Measurements from ENCODE around the gene AVPR1B. TPM values are rescaled to one million over a fixed set of nuclear protein-coding genes. Genes with fewer than 3 reads are reported as not detected.

Gene AVPR1B
- total RNA-seq, 1 experiment from 2014 or later: not detected

DNA sequence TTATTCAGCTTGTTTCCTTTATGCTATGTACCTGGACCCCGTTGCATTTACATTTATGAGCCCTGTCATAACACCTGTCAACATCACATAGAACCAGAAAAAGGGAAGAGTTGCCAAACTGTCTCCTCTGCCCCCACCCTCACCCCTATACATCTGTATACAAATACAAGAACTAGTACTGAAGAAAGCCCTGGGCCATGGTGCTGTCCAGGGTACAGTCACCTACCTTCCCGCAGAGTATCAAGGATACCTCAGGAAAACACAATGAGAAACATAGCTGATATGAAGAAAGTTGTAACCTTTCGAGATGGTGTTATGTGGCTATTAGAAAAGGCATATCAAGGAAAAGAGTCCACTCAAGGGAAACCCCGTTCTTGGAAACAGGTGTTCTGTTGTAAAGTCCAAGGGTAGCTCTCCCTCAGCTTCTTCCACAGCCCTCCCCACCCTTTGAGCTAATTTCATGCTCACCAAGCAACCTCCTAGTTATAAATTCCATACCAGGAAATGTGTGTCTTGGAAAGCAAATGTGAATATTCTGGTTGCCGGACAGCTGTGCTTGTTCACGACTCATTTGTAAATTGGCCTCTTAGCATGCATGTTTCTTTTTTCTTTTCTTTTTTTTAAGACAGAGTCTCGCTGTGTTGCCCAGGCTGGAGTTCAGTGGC lies 16.7 kb upstream of the AVPR1B start:
- Mint-ChIP-seq H3K9me3 (no peaks in the 10 kb centered on the region), H3K27me3 (ENCODE audit: low read depth) (peaks cover 3% of the 10 kb centered on the region), H3K4me1 (peaks cover 3 to 6% of the 10 kb centered on the region in 2 experiments), H3K36me3 (ENCODE audit: insufficient read depth in 1 of 3, low read depth in 3 of 3) (no peaks in the 10 kb centered on the region), H3K4me3 (no peak overlapping the region), H3K27ac (no peak overlapping the region)
- TF ChIP-seq, protein P1, sequence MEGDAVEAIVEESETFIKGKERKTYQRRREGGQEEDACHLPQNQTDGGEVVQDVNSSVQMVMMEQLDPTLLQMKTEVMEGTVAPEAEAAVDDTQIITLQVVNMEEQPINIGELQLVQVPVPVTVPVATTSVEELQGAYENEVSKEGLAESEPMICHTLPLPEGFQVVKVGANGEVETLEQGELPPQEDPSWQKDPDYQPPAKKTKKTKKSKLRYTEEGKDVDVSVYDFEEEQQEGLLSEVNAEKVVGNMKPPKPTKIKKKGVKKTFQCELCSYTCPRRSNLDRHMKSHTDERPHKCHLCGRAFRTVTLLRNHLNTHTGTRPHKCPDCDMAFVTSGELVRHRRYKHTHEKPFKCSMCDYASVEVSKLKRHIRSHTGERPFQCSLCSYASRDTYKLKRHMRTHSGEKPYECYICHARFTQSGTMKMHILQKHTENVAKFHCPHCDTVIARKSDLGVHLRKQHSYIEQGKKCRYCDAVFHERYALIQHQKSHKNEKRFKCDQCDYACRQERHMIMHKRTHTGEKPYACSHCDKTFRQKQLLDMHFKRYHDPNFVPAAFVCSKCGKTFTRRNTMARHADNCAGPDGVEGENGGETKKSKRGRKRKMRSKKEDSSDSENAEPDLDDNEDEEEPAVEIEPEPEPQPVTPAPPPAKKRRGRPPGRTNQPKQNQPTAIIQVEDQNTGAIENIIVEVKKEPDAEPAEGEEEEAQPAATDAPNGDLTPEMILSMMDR (conservative IDR thresholded peaks at IDR 0.05): no peak
- H2BK12ac ChIP-seq (ENCODE audit: insufficient read length, low read depth, low read length): no peak overlapping the region
- no peaks in the 10 kb centered on the region for H3K4me1 ChIP-seq (ENCODE audit: insufficient read depth, low read length)
- no peak overlapping the region for H3K27ac ChIP-seq (ENCODE audit: insufficient read length, low read depth, low read length)
- H2BK15ac ChIP-seq (ENCODE audit: low read depth, low read length): no peak overlapping the region
- H3K18ac ChIP-seq (ENCODE audit: insufficient read length, low read depth, low read length): no peak overlapping the region
- H3K79me1 ChIP-seq (ENCODE audit: insufficient read depth, low read depth, low read length, poor library complexity, severe bottlenecking): no peaks in the 10 kb centered on the region
- no peak overlapping the region for H3K56ac ChIP-seq (ENCODE audit: insufficient read length, low read depth, low read length)
- no peaks in the 10 kb centered on the region for H4K20me1 ChIP-seq (ENCODE audit: control insufficient read depth, insufficient read depth, insufficient read length)
- H2BK20ac ChIP-seq (ENCODE audit: low read depth, low read length, poor library complexity, severe bottlenecking): no peak overlapping the region
- no peaks in the 10 kb centered on the region for H3K9me3 ChIP-seq (ENCODE audit: control insufficient read depth, low read depth, low read length)
- H3T11ph ChIP-seq (ENCODE audit: low read length): no peak overlapping the region
- H2BK5ac ChIP-seq (ENCODE audit: insufficient read length, low read length): no peak overlapping the region
- no peaks in the 10 kb centered on the region for H3K27me3 ChIP-seq (ENCODE audit: insufficient read depth, low read length)
- H4K8ac ChIP-seq (replicated peaks; ENCODE audit: insufficient read length, low read depth, low read length): no peak overlapping the region
- no peak overlapping the region for H2BK120ac ChIP-seq (ENCODE audit: low read depth, low read length, poor library complexity, severe bottlenecking)
- H2AFZ ChIP-seq (ENCODE audit: low read length): no peak overlapping the region
- WGBS (ENCODE audit: extremely low coverage, insufficient read length, low lambda C conversion rate): no CpG with 5 or more reads among the region's 7 CpGs
- H4K5ac ChIP-seq (ENCODE audit: insufficient read length, low read depth, low read length): no peak overlapping the region
- no peaks in the 10 kb centered on the region for H3K23me2 ChIP-seq (ENCODE audit: insufficient read length, low read depth, low read length, poor library complexity, severe bottlenecking)
- H2AK5ac ChIP-seq (ENCODE audit: insufficient read length, low read length): no peak overlapping the region
- H3K9ac ChIP-seq (ENCODE audit: extremely low read depth, insufficient read length, low read length): no peak overlapping the region
- H3K23ac ChIP-seq (ENCODE audit: insufficient read length, low read depth, low read length): no peak overlapping the region
- no peaks in the 10 kb centered on the region for H3K79me2 ChIP-seq (ENCODE audit: insufficient read depth, low read length)
- H4K91ac ChIP-seq (ENCODE audit: insufficient read length, low read depth, low read length): no peak overlapping the region
- no peak overlapping the region for H3K4ac ChIP-seq (ENCODE audit: low read depth, low read length)
- H3K14ac ChIP-seq (ENCODE audit: insufficient read depth, low read length): no peak overlapping the region
- H3K4me2 ChIP-seq (ENCODE audit: insufficient read depth, insufficient read length, low read length): no peak overlapping the region
- no peak for DNase-seq
